B cell (primary cell): ENCODE data around the gene KTN1. TPM values are rescaled to one million over a fixed set of nuclear protein-coding genes. Genes with fewer than 3 reads are reported as not detected.

Experiments used
- ATAC-seq: fragments of 200-7000 bp; cut with Tn5 transposase; one replicate; pipeline ENCODE4 v1.10.0; 2021; ENCODE audit warnings: low read depth, mild to moderate bottlenecking, moderate number of reproducible peaks, moderate library complexity
- CTCF ChIA-PET: fragments of 350-600 bp; sonication (Branson Sonifier 250); formaldehyde crosslinking; loops from one replicate; lab custom pipeline; 2021; ENCODE audit warnings: antibody characterized with exemption, inconsistent platforms; lab: Charles Lee
- POLR2A ChIA-PET: fragments of 350-600 bp; sonication (Branson Sonifier 250); formaldehyde crosslinking; loops from one replicate; lab custom pipeline; 2021; ENCODE audit warnings: antibody characterized with exemption; lab: Charles Lee
- DNase-seq: peaks from one replicate; pipeline ENCODE4 v3.0.0; 2013
- H2AFZ ChIP-seq: 2 replicates; pipeline ENCODE4 v1.6.1; 2012; ENCODE audit warnings: mild to moderate bottlenecking, low read depth, low read length; ENCODE audit not compliant: insufficient read depth, poor library complexity, severe bottlenecking
- H3K27ac ChIP-seq, 2 donors: 1 replicate in 1 of 2; 2 replicates in 1 of 2; pipeline ENCODE4 v1.5.1; 2012 to 2013; ENCODE audit warnings: low read length in 2 of 2, mild to moderate bottlenecking in 2 of 2, moderate library complexity in 1 of 2
- H3K27me3 ChIP-seq, 4 experiments: fragments of 200-600 bp in 1 of 4; sonication (generic) in 1 of 4; replicated peaks in 1 of 4; 1 replicate in 2 of 4; 2 replicates in 2 of 4; pipeline versions ENCODE4 v1.6.1 to v1.7.0; 2013 to 2016; ENCODE audit warnings: low read length in 3 of 4, mild to moderate bottlenecking in 2 of 4, mixed read lengths in 1 of 4, moderate library complexity in 1 of 4; ENCODE audit not compliant: insufficient read depth in 4 of 4, control insufficient read depth in 3 of 4; ENCODE audit errors: control extremely low read depth in 1 of 4
- H3K36me3 ChIP-seq, 2 experiments: replicated peaks in 1 of 2; 1 replicate in 1 of 2; 2 replicates in 1 of 2; pipeline versions ENCODE4 v1.6.1 to v1.7.1; 2013; ENCODE audit warnings: low read length in 1 of 2; ENCODE audit not compliant: insufficient read depth in 2 of 2, control insufficient read depth in 1 of 2; ENCODE audit errors: control extremely low read depth in 1 of 2, extremely low read depth in 1 of 2
- H3K4me1 ChIP-seq, 2 donors: fragments of 200-600 bp in 1 of 2; sonication (generic) in 1 of 2; 1 replicate in 1 of 2; 2 replicates in 1 of 2; pipeline versions ENCODE4 v1.5.1 to v1.6.1; 2013 to 2017; ENCODE audit warnings: low read length in 2 of 2; ENCODE audit not compliant: control insufficient read depth in 2 of 2, insufficient read depth in 2 of 2
- H3K4me2 ChIP-seq: replicated peaks from 2 replicates; pipeline ENCODE3; 2012; ENCODE audit warnings: mild to moderate bottlenecking, low read depth, low read length; ENCODE audit not compliant: poor library complexity, severe bottlenecking
- H3K4me3 ChIP-seq, 5 experiments: fragments of 200-600 bp in 1 of 5; sonication (generic) in 1 of 5; 1 replicate in 3 of 5; 2 replicates in 2 of 5; pipeline versions ENCODE4 v1.5.1 to v1.7.0; 2011 to 2016; ENCODE audit warnings: low read length in 4 of 5, mild to moderate bottlenecking in 4 of 5, low read depth in 2 of 5, control low read depth in 1 of 5, moderate library complexity in 1 of 5; ENCODE audit not compliant: insufficient read depth in 1 of 5; ENCODE audit errors: control extremely low read depth in 1 of 5, extremely low read depth in 1 of 5
- H3K79me2 ChIP-seq: fragments of 200-600 bp; sonication (generic); one replicate; pipeline ENCODE4 v1.6.0; 2016; ENCODE audit warnings: low read length; ENCODE audit not compliant: control insufficient read depth, insufficient read depth
- H3K9ac ChIP-seq: fragments of 200-600 bp; sonication (generic); 2 replicates; pipeline ENCODE4 v1.6.1; 2017; ENCODE audit warnings: mild to moderate bottlenecking, low read length, moderate library complexity
- H3K9me3 ChIP-seq, 3 donors: one replicate each; pipeline versions ENCODE4 v1.6.1 to v1.7.1; 2013; ENCODE audit warnings: low read length in 2 of 3; ENCODE audit not compliant: control insufficient read depth in 2 of 3, insufficient read depth in 1 of 3; ENCODE audit errors: control extremely low read depth in 1 of 3
- H4K20me1 ChIP-seq: 2 replicates; pipeline ENCODE4 v1.6.0; 2012; ENCODE audit warnings: mild to moderate bottlenecking, low read length; ENCODE audit not compliant: insufficient read depth, control insufficient read depth, poor library complexity, severe bottlenecking
- H3K27ac Mint-ChIP-seq: one replicate; pipeline ENCODE4 v1.8.0; 2021; ENCODE audit warnings: mixed read lengths
- H3K27me3 Mint-ChIP-seq: one replicate; pipeline ENCODE4 v1.8.0; 2021; ENCODE audit warnings: mixed read lengths
- H3K4me1 Mint-ChIP-seq: one replicate; pipeline ENCODE4 v1.8.0; 2021; ENCODE audit warnings: mixed read lengths
- H3K4me3 Mint-ChIP-seq: one replicate; pipeline ENCODE4 v1.8.0; 2021; ENCODE audit warnings: mixed read lengths
- H3K9me3 Mint-ChIP-seq: one replicate; pipeline ENCODE4 v1.8.0; 2022; ENCODE audit warnings: mixed read lengths; ENCODE audit not compliant: insufficient read depth
- EZH2 ChIP-seq: IDR thresholded peaks from 2 replicates; pipeline ENCODE4 v1.6.1; 2012; ENCODE audit warnings: borderline replicate concordance, low read depth, mild to moderate bottlenecking, moderate library complexity, low read length; ENCODE audit not compliant: insufficient read depth, poor library complexity, severe bottlenecking
- WGBS: methylation state at CpG from one replicate; pipeline ENCODE4 v1.1.5; 2013; ENCODE audit warnings: missing lambda C conversion rate; ENCODE audit not compliant: insufficient coverage; 5-methylcytosine and 5-hydroxymethylcytosine counted together
- intact Hi-C: fragments of 100-400 bp; cut with micrococcal nuclease; formaldehyde crosslinking; loops from one replicate; pipeline ENCODE4 v1.10.0; 2022
- polyA plus RNA-seq: library from polyadenylated mRNA; depleted of rRNA; stranded (reverse); fragments of >200 nt; gene quantifications from 2 replicates; pipeline ENCODE4 v1.2.3, GENCODE V29; 2012
- total RNA-seq, 2 donors: library from RNA; stranded (reverse); fragments of 120-200 nt in 1 of 2; gene quantifications; 1 replicate in 1 of 2; 2 replicates in 1 of 2; pipeline versions ENCODE4 v1.2.3 to v1.2.4, GENCODE V29; 2013 to 2022
- TF ChIP-seq, protein P1 (sequence below): fragments of 200-600 bp; IDR thresholded peaks from one replicate; pipeline ENCODE4 v1.8.0; 2022; ENCODE audit warnings: antibody characterized with exemption, mild to moderate bottlenecking

Gene KTN1
- total and polyA plus RNA-seq, 2 donors (not counting 1 experiment from before 2014, with no cell fraction given): 25.8 to 123 TPM

DNA sequence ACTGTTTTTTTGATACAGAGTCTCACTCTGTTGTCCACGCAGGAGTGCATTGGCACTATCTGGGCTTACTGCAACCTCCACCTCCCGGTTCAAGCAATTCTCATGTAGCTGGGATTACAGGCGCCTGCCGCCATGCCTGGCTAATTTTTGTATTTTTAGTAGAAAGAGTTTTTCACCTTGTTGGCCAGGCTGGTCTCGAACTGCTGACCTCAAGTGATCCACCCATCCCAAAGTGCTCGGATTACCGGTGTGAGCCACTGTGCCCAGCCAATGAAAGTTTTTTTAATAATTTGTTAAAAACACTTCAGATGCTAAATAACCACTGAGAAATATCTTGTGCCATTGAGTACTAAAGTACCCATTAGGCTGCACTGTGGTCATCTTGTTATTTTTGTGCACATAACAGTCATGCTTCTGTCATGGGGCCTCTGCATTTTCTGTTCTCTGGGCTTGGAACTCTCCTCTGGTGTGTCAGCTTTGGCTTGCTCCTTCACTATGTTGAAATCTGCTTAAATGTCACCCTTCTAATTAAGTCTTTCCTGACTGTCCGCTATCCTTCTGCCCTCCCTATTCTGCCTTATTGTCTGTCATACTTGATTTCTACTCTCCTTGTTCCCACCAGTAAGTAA, 105.1 kb downstream of the KTN1 start:
- no peak overlapping the region for H3K27ac Mint-ChIP-seq
- POLR2A ChIA-PET: no interaction called here

DNA sequence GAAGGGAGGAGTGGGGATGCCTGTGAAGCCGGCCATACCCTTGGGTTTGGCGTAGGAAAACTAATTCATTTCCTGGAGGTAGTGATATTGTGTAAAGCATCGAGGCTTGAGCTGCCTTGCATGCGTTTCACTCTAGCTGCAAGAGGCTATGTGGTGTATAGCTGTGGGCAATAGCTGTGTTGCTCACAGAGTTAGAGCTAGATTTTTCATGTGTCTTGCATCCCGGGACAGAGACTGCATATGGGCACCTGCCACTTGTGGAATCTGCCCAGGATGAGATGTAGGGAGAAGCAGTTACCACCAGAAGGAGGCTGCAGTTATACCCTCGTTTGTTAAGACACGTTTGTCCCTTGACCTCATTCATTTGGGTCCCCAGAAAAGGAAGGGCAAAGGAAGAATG, 106.7 kb downstream of the KTN1 start:
- peaks cover 14% of the 10 kb centered on the region for H3K4me1 Mint-ChIP-seq
- TF ChIP-seq, protein P1, sequence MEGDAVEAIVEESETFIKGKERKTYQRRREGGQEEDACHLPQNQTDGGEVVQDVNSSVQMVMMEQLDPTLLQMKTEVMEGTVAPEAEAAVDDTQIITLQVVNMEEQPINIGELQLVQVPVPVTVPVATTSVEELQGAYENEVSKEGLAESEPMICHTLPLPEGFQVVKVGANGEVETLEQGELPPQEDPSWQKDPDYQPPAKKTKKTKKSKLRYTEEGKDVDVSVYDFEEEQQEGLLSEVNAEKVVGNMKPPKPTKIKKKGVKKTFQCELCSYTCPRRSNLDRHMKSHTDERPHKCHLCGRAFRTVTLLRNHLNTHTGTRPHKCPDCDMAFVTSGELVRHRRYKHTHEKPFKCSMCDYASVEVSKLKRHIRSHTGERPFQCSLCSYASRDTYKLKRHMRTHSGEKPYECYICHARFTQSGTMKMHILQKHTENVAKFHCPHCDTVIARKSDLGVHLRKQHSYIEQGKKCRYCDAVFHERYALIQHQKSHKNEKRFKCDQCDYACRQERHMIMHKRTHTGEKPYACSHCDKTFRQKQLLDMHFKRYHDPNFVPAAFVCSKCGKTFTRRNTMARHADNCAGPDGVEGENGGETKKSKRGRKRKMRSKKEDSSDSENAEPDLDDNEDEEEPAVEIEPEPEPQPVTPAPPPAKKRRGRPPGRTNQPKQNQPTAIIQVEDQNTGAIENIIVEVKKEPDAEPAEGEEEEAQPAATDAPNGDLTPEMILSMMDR: no peak
- no peak for TF ChIP-seq EZH2
- Histone ChIP-seq H3K9me3 (peaks cover 0 to 11% (median 3%) of the 10 kb centered on the region in 3 donors), H3K79me2 (no peaks in the 10 kb centered on the region), H2AFZ (no peak overlapping the region), H3K27ac (no peak overlapping the region), H3K4me1 (peaks cover 0 to 4% of the 10 kb centered on the region in 2 donors), H3K4me3 (no peak overlapping the region), H3K27me3 (no peaks in the 10 kb centered on the region), H3K4me2 (no peak overlapping the region), H4K20me1 (no peaks in the 10 kb centered on the region), H3K36me3 (peaks cover 0 to 14% of the 10 kb centered on the region in 2 experiments), H3K9ac (no peak overlapping the region)
- POLR2A ChIA-PET: no interaction called here
- ATAC-seq: no peak
- DNase-seq: no peak
- no peak overlapping the region for H3K4me3 Mint-ChIP-seq
- CTCF ChIA-PET: interaction anchor here (0.9 kb wide), 1 partner anchor 788 kb away, joined by 3 read pairs; no protein-coding TSS in a partner anchor
- H3K27ac Mint-ChIP-seq: no peak overlapping the region
- intact Hi-C loops: no loop called here
- 95% methylated on average over 7 of the region's 7 CpGs for WGBS
- H3K9me3 Mint-ChIP-seq: no peaks in the 10 kb centered on the region
- H3K27me3 Mint-ChIP-seq: no peaks in the 10 kb centered on the region

More for the DNA sequence above, 105.1 kb downstream of the KTN1 start:
- Histone ChIP-seq H3K4me1 (no peaks in the 10 kb centered on the region), H4K20me1 (no peaks in the 10 kb centered on the region), H3K4me2 (no peak overlapping the region), H3K9me3 (peaks cover 0 to 11% (median 3%) of the 10 kb centered on the region in 3 donors), H3K36me3 (peaks cover 10 to 29% of the 10 kb centered on the region in 2 experiments), H3K27me3 (no peaks in the 10 kb centered on the region), H3K9ac (no peak overlapping the region), H3K27ac (no peak overlapping the region), H2AFZ (no peak overlapping the region), H3K79me2 (no peaks in the 10 kb centered on the region), H3K4me3 (no peak overlapping the region)
- ATAC-seq (no peak), DNase-seq (no peak)
- TF ChIP-seq, protein P1: no peak
- no peak for TF ChIP-seq EZH2
- WGBS: 100% methylated on average over 1 of the region's 8 CpGs
- Mint-ChIP-seq H3K27me3 (no peaks in the 10 kb centered on the region), H3K9me3 (no peaks in the 10 kb centered on the region), H3K4me3 (no peak overlapping the region), H3K4me1 (peaks cover 3% of the 10 kb centered on the region)
- CTCF ChIA-PET: no interaction called here
- intact Hi-C loops: no loop called here
